HG02759 (cell line): ENCODE data around the gene UVRAG.
"Not testable (repeated sequence)": the region's sequence is repeated elsewhere in the genome, so short reads cannot be mapped to it uniquely, and the experiment has no call there.

Experiments
- ATAC-seq: cut with Tn5 transposase; IDR thresholded peaks from one replicate; pipeline ENCODE4 v1.9.1; 2021; ENCODE audit warnings: mild to moderate bottlenecking, moderate library complexity; ENCODE audit not compliant: unreplicated experiment

Gene UVRAG

DNA sequence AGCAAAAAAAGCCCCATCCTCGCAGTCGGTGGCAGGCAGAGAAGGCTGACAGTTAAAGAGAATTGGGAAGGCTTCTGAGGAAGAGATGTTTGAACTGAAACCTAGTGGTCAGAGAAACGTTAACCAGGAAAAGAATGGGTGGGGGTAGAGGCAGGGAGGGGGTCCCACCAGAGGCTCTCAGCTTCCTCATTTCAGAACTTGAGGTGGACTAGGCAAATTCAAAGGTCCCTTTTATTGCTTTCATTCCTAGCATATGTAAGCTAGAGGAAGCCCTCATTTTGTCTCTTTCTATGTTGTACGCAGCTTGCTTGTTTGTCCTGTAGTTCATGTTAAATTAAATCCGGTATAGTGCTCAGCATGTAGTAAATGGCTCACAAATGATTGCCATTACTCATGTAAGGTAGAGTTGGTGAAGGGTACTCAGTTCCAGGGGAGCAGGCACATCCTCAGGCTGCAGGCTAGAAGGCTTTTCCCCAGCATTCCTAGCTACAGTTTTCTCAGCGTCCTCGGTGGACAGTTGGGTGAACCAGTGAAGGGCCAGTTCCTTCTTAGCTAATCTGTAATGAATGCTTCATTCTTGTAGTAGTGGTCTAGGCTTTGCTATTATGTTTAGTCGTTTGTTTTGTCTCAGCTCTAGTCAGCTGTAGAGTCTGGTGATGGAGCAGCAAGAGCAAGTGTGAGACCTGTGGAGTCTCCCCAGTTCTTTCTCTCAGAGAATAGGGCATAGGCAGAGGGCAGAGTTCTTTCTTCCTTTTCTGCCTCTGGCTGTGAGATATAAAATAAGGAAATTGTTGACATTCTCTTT lies 58.6 kb downstream of the UVRAG start:
- peak; percentile 79 for ATAC-seq

DNA sequence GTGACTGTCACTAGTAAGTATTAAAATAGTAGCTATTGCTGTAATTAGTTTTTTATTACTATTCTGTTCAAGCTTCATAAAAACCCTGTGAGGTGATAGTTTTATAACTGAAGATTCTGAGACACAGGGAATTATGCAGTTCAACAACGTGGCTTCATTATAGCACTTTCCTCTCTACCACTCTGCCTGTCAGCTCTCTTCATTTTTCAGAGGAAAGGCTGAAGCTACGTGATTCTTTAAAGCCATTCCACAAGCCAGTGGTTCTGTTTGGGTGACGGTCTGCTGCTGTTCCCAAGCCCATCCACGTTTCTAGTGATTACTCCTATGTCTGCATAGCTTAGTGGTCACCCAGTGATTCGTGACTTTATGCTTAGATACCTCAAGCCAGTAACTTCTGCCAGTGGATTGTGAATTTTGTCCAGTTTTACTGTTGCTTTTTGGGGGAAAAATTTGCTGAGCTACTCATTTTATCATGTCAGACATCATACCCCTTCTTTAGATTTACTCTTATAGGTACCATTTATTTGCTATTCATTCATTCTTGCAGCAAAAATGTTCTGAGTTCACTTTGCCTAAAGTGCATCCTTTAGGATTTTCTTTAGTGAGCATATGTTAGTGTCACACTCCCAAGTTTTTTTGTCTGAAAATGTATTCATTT lies 59.8 kb downstream of the UVRAG start:
- ATAC-seq: no peak

DNA sequence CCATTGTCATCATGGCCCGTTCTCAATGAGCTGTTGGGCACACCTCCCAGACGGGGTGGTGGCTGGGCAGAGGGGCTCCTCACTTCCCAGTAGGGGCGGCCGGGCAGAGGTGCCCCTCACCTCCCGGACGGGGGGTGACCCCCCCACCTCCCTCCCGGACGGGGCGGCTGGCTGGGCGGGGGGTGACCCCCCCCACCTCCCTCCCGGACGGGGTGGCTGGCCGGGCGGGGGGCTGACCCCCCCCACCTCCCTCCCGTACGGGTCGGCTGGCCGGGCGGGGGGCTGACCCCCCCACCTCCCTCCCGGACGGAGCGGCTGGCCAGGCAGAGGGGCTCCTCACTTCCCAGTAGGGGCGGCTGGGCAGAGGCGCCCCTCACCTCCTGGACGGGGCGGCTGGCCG lies 62.3 kb downstream of the UVRAG start:
- ATAC-seq: not testable (repeated sequence)

DNA sequence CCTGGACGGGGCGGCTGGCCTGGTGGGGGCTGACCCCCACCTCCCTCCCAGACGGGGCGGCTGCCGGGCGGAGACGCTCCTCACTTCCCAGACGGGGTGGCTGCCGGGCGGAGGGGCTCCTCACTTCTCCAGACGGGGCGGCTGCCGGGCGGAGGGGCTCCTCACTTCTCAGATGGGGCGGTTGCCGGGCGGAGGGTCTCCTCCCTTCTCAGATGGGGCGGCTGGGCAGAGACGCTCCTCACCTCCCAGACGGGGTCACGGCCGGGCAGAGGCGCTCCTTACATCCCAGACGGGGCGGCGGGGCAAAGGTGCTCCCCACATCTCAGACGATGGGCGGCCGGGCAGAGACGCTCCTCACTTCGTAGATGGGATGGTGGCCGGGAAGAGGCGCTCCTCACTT lies 62.9 kb downstream of the UVRAG start:
- not testable (repeated sequence) for ATAC-seq

DNA sequence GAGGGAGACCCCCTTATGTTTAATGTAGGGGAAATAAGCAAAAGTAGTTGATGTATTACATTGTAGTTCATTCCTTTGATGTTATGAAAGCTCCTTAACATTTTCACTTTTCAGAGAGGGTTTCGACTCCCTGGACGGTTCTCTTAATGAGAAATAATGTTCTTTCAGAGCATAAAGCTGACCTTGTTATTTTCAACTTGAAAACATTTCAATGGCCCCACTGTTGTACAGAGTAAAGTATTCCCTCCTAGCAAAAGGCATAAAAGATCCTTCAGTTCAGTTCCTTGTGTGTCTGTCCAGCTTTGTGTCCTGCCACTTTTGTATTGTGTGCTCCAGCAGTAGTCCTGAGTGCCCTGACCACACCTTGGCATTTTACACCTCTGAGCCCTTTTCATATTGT lies 63.9 kb downstream of the UVRAG start:
- ATAC-seq: no peak

DNA sequence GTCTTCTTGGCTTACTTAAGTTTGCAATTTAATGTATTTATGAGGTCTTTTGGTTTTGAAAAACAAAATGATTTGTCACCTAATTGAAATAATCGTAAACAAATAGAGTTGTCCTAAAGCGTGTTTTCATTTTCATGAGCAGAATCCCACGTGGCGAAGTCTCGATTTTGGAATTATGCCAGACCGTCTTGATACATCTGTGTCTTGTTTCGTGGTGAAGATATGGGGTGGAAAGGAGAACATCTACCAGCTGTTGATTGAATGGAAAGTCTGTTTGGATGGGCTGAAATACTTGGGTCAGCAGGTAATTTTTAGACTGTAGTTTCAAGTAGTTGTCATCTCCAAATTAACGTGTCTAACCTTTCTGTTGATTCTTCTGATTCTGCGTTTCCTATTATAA lies 64.7 kb downstream of the UVRAG start:
- no peak for ATAC-seq

DNA sequence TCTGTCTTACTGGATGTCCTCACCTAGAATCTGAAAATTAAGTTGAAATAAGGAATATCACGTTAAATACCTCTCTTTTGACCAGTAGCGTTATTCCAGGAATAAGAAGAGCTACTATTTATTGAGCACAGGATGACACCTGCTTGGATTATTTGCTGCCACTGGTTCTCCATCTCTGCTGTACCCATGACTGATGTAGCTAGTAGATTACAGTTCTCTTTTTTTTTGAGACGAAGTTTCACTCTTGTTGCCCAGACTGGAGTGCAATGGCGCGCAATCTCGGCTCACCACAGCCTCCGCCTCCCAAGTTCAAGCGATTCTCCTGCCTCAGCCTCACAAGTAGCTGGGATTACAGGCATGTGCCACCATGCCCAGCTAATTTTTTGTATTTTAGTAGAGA lies 65.3 kb downstream of the UVRAG start:
- ATAC-seq: not testable (repeated sequence)

DNA sequence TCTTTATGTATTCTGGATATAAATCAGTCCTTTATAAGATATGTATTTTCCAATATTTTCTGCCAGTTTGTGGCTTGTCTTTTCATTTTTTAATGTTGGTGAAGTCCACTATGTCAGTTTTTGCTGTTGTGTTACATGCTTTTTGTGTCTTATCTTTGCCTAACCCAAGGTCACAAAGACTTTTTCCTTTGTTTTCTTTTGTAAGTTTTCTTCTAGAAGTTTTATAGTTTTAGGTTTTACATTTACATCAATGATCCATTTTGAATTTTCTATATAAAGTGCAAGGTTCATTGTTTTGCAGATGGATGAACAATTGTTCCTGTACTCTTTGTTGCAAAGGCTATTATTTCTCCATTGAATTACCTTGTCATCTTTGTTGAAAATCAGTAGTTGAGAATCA lies 69.3 kb downstream of the UVRAG start:
- no peak for ATAC-seq

DNA sequence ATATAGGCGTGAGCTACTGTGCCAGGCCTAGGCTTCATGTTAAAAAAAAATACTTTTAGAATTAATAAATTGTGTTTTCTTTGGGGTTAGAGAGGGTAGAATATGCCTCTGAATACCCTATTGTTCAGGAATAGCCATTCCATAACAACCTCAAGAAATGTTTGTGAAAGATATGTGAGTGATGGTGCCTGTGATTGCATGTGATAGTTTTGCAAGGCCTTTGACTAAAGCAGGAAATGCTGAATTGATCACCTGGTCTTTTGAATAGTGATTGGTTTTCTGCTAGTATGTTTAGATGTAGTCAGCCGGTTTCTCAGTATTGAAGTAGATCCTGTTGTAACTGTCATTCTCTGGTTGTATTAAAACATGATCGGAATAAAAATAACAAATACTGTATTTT lies 73.4 kb downstream of the UVRAG start:
- ATAC-seq: no peak

DNA sequence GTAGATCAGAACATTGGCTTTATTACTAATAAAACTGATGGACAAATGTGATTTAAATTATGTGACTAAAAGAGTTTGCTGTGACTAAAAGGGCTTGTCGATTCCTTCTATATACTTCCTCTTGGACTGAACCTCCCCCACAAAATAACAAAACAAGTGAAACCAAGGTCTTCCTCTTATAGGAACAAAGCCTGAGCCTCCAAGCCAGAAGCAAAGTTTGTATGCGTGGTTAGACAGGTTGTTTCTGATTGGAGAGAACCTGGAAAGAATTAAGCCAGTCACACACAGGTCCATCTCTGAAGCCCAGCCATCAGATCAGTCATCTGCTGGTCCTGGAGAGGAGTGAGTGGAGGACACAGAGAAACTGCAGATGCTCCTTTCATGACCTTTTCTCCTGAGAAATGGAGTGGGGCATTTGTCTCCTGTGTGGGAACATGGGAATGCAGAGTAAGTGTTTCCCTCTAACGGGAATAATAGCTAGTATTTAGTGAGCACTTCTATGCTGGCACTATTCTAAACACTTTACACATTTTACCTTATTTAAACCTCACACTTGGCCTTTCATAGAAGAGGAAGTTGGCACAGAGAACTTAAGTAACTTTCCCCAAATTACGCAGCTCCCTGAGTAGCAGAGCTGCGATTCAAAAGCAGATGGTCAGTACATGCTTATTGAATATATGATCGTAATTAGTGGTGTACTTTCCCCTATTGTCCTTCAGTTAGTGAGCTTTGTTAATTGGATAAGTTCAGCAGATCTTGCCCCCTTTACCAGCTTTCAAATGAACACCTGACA lies 77.1 kb downstream of the UVRAG start:
- peak; percentile 55 for ATAC-seq

DNA sequence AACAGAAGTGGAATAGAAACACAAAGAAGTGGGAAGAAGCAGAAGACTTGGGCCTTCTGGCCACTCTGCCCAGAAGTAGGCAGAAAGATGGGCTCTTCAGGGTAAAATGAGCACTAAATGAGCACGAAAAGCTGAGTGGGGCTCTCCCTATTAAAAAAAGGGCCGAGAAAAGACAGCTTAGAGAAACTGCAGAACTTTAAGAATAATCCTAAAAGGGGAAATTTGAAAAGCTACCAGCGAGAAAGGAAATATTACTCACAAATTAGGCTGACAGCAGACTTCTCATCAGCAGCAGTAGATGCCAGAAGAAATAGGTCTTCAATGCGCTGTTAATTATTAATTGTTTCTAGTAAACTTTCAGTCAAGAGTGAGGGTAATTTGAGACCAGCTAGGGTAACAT lies 78.2 kb downstream of the UVRAG start:
- ATAC-seq: no peak

DNA sequence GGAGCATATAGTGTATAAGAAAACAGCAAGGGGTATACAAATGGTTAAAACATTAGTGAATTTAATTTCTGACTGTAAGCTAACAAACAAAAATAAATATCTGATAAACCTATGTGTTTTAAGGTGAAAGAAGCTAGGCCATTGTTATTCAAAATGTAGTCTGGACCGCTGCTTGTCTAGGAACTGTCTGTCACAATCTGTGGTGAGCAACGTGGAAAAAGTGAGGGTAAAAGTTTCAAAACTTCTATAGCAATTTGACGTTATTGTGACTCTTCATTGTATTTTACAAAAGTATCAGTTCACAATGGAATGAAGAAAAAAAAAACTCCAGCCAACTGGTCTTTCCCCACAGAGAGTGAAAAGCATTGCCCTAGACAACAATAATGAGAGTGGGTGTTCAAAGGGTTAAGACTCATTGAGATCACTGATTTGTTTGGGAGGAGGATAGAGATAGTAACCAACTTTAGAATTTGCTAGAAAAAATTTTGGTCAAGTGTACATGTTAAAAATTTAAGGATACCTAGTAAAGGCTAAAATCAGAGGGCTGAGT lies 79.1 kb downstream of the UVRAG start:
- ATAC-seq: no peak

DNA sequence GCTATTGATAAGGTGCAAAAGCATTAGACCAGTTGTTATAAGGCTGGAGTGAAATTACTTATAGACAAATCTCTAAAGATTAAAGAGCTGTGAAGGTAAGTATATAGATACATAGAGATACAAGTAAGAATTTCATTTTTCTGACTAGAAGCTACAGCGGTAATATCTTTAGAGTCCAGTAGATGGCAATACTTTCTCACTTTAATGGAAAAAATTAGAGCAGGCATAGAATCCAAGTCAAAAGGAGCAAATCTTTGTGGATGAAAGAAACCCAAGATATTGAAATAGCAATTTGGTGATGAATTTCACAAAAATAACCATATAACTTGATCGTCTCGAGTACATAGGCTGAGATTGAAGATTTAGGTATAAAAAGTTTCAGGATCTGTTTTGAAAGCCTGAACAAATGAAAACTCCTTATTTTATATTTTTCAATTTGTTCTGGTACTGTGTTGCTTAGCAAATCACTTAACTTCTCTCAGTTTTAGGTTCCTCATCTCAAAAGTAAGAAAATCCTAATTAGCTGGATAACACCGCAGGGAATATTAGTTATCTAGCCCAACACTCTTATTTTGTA lies 81.9 kb downstream of the UVRAG start:
- no peak for ATAC-seq

DNA sequence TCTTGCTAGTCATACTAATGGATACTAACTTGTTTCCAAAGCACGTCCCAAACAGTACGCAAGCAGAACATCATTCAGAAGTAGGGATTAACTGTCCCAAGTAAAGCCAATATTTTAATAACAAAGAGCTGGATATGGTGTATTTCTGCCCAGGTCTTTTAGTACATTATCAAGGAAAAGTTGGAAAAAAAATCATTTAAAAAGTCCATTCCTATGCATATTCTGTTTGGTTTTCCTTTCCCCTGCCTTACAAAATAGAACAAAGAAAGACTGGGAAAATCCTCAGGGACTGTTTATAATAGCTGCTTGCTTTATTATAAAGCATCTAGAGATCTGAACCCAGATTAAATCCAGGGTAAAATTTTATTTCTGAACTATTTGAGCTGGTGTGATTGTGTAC lies 83.9 kb downstream of the UVRAG start:
- ATAC-seq: no peak

DNA sequence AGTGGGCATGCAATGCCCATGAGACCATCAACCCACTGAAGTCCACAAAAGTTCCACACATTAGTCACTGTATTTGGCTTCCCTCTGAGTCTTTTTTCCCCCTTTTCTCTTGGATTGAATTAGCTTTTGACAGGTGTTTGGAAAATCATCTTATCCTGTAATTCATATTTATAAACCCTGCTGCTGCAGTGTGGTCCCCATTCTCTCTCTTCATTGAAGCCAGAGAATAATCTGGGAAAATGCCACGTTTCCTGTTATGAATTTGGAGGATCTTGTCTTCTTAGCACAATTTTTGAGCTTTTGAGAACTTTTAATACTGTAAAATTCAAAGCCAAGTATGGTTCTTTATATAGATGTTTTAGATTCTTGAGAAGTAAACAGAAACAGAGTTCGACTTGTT lies 84.8 kb downstream of the UVRAG start:
- ATAC-seq: no peak

DNA sequence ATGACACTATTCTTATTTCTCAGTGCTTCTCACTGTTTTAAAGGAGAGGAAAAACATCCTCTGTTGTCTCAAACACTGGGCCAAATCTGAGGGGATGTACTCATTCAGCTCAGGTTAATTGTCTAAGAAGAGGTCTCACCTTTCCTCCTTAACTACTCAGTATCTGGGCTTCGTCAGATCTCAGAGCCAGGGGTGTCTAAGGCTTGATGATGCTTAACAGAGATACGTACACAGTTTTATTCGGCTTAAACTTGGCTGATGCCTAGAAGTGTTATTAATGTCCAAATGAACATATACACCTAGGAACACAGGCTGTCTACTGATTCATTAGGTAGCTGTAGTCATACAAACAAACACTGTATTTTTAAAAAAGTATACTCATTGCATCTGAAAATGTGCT lies 85.8 kb downstream of the UVRAG start:
- no peak for ATAC-seq

DNA sequence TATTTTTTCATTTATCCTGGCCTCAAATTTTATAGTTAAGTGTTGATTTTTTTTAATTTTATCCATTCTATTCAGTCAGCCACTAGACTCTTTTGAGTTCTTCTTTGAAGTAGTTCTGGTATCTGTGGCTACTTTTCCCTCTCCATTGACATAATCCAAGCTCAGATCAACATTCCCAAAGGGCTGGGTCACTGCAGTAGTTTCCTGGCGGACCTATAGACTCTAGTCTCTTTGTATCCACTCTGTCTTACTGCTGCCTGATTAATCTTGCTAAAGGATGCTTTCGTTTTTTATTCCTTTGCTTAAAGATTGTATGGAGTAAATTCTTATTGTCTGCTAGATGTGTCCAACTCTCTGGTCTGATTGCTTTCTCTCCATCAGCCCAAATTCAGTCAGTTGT lies 87.6 kb downstream of the UVRAG start:
- ATAC-seq: no peak

DNA sequence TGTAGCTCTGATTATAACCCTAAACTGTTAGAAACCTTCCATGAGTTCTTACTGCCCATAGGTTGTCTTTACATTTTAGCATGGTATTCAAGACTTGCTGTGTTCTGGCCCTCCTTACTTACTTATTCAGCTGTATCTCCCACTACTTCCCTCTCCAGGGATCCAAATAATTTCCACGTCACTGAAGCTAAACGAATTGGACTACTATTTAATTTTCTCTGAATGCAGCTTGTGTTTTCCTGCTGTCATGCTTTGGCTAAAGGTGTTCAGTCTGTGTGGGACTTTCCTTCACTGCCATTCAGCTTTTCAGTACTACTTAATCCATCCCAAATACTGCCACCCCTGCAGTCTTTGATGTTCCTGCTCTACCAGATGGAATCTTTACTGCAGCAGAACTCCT lies 88.3 kb downstream of the UVRAG start:
- no peak for ATAC-seq

DNA sequence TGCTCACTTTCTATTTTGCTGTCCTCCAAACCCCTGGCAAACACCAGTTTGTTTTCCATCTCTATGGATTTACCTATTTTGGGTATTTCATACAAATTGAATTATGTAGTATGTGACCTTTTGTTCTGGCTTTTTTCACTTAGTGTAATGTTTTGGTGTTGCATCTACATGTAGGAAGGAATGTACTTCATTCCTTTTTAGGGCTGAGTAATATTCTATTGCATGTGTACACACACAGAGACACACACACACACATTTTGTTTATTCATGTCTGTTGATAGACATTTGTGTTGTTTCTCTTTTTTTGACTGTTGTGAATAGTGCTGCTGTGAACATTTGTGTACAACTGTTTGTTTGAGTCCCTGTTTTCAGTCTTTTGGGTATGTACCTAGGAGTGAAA lies 90.4 kb downstream of the UVRAG start:
- ATAC-seq: no peak

DNA sequence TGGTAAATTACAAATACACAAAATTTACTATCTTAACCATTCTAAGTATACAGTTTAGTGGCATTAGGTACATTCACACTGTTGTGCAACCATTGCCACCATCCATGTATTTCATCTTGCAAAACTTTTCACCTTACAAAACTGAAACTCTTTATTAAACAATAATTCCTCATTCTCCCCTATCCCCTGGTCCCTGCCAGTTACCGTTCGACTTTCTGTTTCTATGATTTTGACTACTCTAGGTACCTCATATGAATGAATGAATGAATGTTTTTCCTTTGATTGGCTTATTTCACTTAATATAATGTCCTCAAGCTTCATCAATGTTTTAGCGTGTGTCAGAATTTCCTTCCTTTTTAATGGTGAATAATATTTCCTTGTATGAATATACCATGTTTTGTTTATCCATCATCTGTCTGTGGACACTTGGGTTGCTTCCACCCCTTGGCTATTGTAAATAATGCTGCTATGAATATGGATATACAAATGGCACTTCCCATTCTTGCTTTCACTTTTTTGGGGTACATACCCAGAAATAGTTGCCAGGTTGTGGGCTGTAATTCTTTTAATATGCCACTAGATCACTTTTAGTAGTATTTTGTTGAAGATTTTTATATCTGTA lies 93.0 kb downstream of the UVRAG start:
- no peak for ATAC-seq
